ENCODE results near the gene BBS10.

The BBS10 gene

DNA sequence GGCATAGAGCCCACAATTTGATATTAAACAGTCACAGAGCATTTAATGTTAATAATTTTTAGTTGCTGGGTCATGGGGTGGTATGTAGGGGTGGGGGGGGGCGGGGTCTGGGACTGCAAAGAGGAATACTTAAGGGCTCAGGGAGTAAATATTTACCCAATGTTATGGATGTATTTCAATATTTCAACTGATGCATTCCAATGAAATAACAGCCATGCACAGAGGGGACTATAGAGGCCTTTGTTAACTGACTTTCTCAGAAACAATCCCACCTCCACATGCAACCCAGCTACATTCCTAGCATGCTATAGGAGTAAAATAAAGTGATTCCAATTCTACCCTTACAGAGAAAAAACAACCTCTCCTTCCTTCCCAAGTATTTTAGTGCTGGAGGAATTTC is 7.9 kb upstream of the BBS10 start:
- TF ChIP-seq, protein P1, sequence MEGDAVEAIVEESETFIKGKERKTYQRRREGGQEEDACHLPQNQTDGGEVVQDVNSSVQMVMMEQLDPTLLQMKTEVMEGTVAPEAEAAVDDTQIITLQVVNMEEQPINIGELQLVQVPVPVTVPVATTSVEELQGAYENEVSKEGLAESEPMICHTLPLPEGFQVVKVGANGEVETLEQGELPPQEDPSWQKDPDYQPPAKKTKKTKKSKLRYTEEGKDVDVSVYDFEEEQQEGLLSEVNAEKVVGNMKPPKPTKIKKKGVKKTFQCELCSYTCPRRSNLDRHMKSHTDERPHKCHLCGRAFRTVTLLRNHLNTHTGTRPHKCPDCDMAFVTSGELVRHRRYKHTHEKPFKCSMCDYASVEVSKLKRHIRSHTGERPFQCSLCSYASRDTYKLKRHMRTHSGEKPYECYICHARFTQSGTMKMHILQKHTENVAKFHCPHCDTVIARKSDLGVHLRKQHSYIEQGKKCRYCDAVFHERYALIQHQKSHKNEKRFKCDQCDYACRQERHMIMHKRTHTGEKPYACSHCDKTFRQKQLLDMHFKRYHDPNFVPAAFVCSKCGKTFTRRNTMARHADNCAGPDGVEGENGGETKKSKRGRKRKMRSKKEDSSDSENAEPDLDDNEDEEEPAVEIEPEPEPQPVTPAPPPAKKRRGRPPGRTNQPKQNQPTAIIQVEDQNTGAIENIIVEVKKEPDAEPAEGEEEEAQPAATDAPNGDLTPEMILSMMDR (IDR thresholded peaks at IDR 0.05; ENCODE audit: insufficient read depth, low read length, missing control alignments): no peak
- H3K4me3 ChIP-seq (ENCODE audit: low read depth, low read length): no peak overlapping the region

DNA sequence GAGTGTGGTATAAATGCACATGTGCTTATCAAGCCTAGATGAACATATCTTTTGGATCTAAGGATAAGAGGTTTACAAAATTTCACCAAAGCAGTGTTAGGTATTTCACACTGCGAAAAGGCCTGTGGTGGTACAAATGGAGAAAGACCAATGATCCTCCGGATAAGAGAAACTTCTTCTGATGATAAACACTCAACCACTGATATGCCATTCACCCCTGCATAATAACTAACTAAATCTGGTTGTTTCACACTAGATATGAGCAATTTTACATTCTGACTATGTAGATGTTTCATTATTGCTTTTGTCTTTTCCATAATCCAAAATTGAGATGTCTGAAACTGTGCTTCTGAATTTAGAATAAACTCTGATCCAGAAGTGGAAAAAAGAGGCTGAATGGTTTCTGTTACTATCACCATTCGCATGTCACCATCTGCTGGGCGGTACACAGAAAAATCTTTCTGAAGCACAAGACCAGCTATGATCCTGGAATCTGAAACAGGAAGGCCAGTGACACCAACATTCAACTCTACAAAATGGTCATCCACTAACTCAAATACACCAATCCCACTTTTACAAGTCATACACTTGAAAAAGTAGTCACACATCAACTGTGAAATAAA is 1.3 kb downstream of the BBS10 start:
- ChIA-PET CTCF (interaction anchor here (0.6 to 3.3 kb wide), 23 partner anchors 15 to 839 kb away, joined by 3 to 27 read pairs (median 3); partner anchors contain the start of gene KRR1), POLR2A (interaction anchor here (2.5 kb wide), 1 partner anchor 316 kb away, joined by 18 read pairs; the partner anchor contains the start of gene PHLDA1)
- no peak for DNase-seq (ENCODE audit: low read depth, low spot score)
- TF ChIP-seq, protein P1 (IDR thresholded peaks at IDR 0.05; ENCODE audit: insufficient read depth, low read length, missing control alignments): peak; percentile 39
- H3K4me3 ChIP-seq (ENCODE audit: low read depth, low read length): peak overlapping the region; percentile 84

More for the DNA sequence above, 7.9 kb upstream of the BBS10 start:
- ChIA-PET CTCF (interaction anchor here (1.1 to 1.6 kb wide), 2 partner anchors 231 to 426 kb away, joined by 3 to 4 read pairs; no protein-coding TSS in a partner anchor), POLR2A (no interaction called here)
- no peak for DNase-seq (ENCODE audit: low read depth, low spot score)

DNA sequence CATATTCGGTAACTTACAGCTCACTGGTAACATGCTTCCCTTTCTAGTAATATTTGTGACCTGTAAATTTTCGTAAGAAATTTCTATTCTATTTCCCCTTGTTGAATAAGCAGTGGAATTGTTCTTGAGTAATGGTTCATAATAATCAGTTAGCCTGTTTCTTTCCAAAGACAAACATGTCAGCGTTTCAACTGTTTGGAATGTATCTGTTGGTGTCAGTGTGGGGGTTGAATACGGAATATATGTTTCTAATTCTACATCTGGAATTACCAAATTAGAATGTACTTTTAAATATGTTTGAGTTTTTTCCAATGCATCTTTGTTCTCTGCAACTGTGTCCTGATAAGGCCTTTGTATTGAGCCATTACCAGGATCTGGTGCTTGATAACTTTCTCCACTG is 2.0 kb downstream of the BBS10 start:
- ChIA-PET POLR2A (interaction anchor here (0.5 kb wide), 1 partner anchor 861 kb away, joined by 3 read pairs; no protein-coding TSS in a partner anchor), CTCF (interaction anchor here (1.2 to 2.6 kb wide), 9 partner anchors 10 to 821 kb away, joined by 3 to 15 read pairs (median 5); no protein-coding TSS in a partner anchor)

DNA sequence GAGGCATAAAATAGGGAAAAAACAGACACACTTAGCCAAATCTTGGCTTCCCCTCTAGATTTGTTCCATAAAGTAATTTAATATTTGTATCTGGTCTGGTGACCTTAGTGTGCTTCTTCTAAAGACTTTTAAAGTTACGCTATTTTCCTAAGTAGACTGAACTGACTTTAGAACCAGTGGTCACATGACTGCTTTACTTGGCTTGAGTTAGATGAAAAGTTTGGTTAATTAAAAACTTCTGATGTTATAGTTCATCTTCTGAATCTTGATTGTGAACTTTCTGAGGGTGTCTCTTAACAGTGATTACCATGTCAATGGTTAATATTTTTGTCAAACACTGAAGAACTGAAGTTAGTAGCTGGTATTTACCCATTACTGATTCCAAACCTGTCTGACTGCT is 2.6 kb downstream of the BBS10 start:
- TF ChIP-seq, protein P1 (IDR thresholded peaks at IDR 0.05; ENCODE audit: insufficient read depth, low read length, missing control alignments): no peak
- H3K4me3 ChIP-seq (ENCODE audit: low read depth, low read length): no peak overlapping the region
- DNase-seq (ENCODE audit: low read depth, low spot score): no peak
- ChIA-PET CTCF (interaction anchor here (1.2 to 2.6 kb wide), 10 partner anchors 9 to 820 kb away, joined by 3 to 15 read pairs (median 5); no protein-coding TSS in a partner anchor), POLR2A (no interaction called here)

More for the DNA sequence above, 2.0 kb downstream of the BBS10 start:
- TF ChIP-seq, protein P1 (IDR thresholded peaks at IDR 0.05; ENCODE audit: insufficient read depth, low read length, missing control alignments): no peak
- DNase-seq (ENCODE audit: low read depth, low spot score): no peak
- no peak overlapping the region for H3K4me3 ChIP-seq (ENCODE audit: low read depth, low read length)

DNA sequence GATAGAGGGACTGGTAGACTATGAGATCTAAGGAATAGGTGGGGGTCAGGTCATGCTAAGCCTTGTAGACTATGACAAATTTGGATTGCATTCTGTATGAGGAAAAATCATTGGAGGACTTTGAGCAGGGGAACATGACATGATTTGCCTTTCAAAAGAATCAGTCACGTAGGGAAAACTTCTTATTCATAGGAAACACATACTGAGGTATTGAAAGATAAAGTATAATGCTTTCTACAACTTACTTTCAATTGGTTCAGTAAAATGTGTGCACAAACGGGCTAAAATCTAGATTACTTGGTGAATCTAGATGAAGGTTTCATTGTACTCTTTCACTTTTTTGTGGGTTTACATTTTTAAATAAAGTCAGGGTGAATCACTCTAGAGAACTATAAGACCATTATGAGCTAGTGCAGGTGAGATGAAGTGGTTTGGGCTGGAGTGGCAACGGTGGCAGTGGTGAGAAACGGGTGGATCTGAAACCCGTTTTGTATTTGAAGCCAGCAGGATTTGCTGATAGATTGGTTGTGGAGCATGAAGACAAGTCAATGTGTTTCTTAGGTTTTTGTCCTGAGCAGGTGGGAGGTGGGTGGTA is 6.7 kb downstream of the BBS10 start:
- no peak for DNase-seq (ENCODE audit: low read depth, low spot score)
- ChIA-PET CTCF (interaction anchor here (1.1 kb wide), 2 partner anchors 8 to 182 kb away, joined by 3 read pairs; no protein-coding TSS in a partner anchor), POLR2A (no interaction called here)
- TF ChIP-seq, protein P1 (IDR thresholded peaks at IDR 0.05; ENCODE audit: insufficient read depth, low read length, missing control alignments): no peak
- no peak overlapping the region for H3K4me3 ChIP-seq (ENCODE audit: low read depth, low read length)

All from AG04449 (cell line).